PC-9 (cell line): ENCODE measurements around the gene C11orf98. TPM values are rescaled to one million over a fixed set of nuclear protein-coding genes. Genes with fewer than 3 reads are reported as not detected.

Experiments
- BruUV-seq: library from RNA; stranded (reverse); fragments of 400-500 nt; replicated peaks from 2 replicates; lab custom pipeline; 2021; lab: Mats Ljungman, UMichigan
- CTCF ChIA-PET: fragments of 300-600 bp; sonication (Branson Sonifier 250); formaldehyde crosslinking; loops from one replicate; lab custom pipeline; 2022; ENCODE audit warnings: antibody characterized with exemption; lab: Charles Lee
- POLR2A ChIA-PET: fragments of 300-600 bp; sonication (Branson Sonifier 250); formaldehyde crosslinking; loops from one replicate; lab custom pipeline; 2022; ENCODE audit warnings: antibody characterized with exemption; ENCODE audit not compliant: unreplicated experiment; lab: Charles Lee
- DNase-seq, 2 experiments: peaks; one replicate each; pipeline versions ENCODE4 v3.0.0 to v3.0.0-alpha.2; 2015 to 2022; ENCODE audit warnings: mixed read lengths in 1 of 2
- H2AFZ ChIP-seq: fragments of 200-600 bp; sonication (generic); 2 replicates; pipeline ENCODE4 v1.8.1; 2017; ENCODE audit warnings: antibody characterized with exemption
- H3F3A ChIP-seq: fragments of 200-600 bp; sonication (generic); 2 replicates; pipeline ENCODE4 v1.8.1; 2017; ENCODE audit warnings: antibody characterized with exemption, mild to moderate bottlenecking, low read depth; ENCODE audit not compliant: insufficient read depth
- H3K27ac ChIP-seq: fragments of 200-600 bp; sonication (generic); 2 replicates; pipeline ENCODE4 v1.6.1; 2016; ENCODE audit warnings: mixed run types
- H3K27me3 ChIP-seq: fragments of 200-600 bp; sonication (generic); 2 replicates; pipeline ENCODE4 v1.6.1; 2016; ENCODE audit warnings: low read depth, mixed run types; ENCODE audit not compliant: insufficient read depth
- H3K36me3 ChIP-seq: fragments of 200-600 bp; sonication (generic); 2 replicates; pipeline ENCODE4 v1.6.1; 2016; ENCODE audit warnings: low read depth, mixed run types
- H3K4me1 ChIP-seq: fragments of 200-600 bp; sonication (generic); replicated peaks from 2 replicates; pipeline ENCODE4 v1.6.1; 2016; ENCODE audit warnings: mixed run types; ENCODE audit not compliant: insufficient read depth
- H3K4me2 ChIP-seq: fragments of 200-600 bp; sonication (generic); 2 replicates; pipeline ENCODE4 v1.6.1; 2017; ENCODE audit warnings: mixed run types
- H3K4me3 ChIP-seq: fragments of 200-600 bp; sonication (generic); 2 replicates; pipeline ENCODE4 v1.6.1; 2016; ENCODE audit warnings: mixed run types
- H3K79me2 ChIP-seq: fragments of 200-600 bp; sonication (generic); 2 replicates; pipeline ENCODE4 v1.6.1; 2017; ENCODE audit warnings: low read depth, mixed run types
- H3K9me2 ChIP-seq: fragments of 200-600 bp; sonication (generic); 2 replicates; pipeline ENCODE4 v1.8.1; 2017; ENCODE audit warnings: mild to moderate bottlenecking; ENCODE audit not compliant: insufficient read depth
- H3K9me3 ChIP-seq: fragments of 200-600 bp; sonication (generic); 2 replicates; pipeline ENCODE4 v1.8.1; 2016; ENCODE audit warnings: low read depth; ENCODE audit not compliant: insufficient read depth
- H4K20me1 ChIP-seq: fragments of 200-600 bp; sonication (generic); 2 replicates; pipeline ENCODE4 v1.8.1; 2017; ENCODE audit not compliant: insufficient read depth
- EZH2 ChIP-seq: fragments of 200-600 bp; sonication (generic); IDR thresholded peaks from 2 replicates; pipeline ENCODE4 v1.8.0; 2017; ENCODE audit warnings: antibody characterized with exemption, low read depth
- intact Hi-C: fragments of 100-400 bp; cut with micrococcal nuclease; formaldehyde crosslinking; loops from one replicate; pipeline ENCODE4 v1.10.0; 2022; ENCODE audit not compliant: unreplicated experiment
- total RNA-seq: library from RNA; stranded (reverse); gene quantifications from 2 replicates; pipeline ENCODE4 v1.2.3, GENCODE V29; 2021
- TF ChIP-seq, protein P1 (sequence below): fragments of 200-600 bp; sonication (generic); conservative IDR thresholded peaks from 2 replicates; pipeline ENCODE4 v1.6.1; 2017; ENCODE audit warnings: mixed run types, antibody characterized with exemption, mild to moderate bottlenecking, moderate library complexity

Gene C11orf98
- total RNA-seq, 1 experiment from 2014 or later, result 94.9 TPM

DNA sequence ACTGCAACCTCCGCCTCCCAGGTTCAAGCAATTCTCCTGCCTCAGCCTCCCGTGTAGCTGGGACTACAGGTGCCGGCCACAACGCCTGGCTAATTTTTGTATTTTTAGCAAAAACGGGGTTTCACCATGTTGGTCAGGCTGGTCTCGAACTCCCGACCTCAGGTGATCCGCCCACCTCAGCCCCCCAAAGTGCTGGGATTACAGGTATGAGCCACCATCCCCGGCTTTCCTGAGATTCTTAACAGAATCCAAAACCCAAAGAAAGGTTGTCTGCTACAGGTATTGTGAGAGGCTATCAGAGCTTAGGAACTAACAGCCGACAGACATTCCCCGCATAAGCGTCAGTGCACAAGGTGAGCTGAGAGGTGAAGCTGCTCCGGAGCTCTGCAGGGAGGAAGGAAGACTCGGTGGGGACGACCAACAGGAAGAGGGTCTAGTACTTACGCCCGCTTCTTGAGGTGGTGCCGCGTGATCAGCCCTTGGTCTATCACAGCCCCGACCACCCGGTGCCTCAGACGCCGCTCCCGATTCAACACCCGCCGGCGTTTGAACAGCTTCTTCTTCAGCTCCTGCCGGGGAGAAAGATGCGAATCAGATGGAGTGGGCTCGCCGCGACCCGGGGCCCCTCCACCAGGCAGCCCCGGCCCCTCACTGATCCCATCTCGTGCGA lies 470 bp downstream of the C11orf98 start:
- peak overlapping the region; percentile 88 for H3K4me3 ChIP-seq
- peak overlapping the region; percentile 93 for H2AFZ ChIP-seq
- BruUV-seq, result no TSS peak
- intact Hi-C loops, result loop anchor here (5.0 kb wide), 3 partner anchors 42 to 122 kb away; partner anchors contain the start of genes B3GAT3 and TUT1
- peak in 1 of 2 experiments; percentile 68 for DNase-seq
- TF ChIP-seq EZH2, result no peak
- TF ChIP-seq, protein P1, sequence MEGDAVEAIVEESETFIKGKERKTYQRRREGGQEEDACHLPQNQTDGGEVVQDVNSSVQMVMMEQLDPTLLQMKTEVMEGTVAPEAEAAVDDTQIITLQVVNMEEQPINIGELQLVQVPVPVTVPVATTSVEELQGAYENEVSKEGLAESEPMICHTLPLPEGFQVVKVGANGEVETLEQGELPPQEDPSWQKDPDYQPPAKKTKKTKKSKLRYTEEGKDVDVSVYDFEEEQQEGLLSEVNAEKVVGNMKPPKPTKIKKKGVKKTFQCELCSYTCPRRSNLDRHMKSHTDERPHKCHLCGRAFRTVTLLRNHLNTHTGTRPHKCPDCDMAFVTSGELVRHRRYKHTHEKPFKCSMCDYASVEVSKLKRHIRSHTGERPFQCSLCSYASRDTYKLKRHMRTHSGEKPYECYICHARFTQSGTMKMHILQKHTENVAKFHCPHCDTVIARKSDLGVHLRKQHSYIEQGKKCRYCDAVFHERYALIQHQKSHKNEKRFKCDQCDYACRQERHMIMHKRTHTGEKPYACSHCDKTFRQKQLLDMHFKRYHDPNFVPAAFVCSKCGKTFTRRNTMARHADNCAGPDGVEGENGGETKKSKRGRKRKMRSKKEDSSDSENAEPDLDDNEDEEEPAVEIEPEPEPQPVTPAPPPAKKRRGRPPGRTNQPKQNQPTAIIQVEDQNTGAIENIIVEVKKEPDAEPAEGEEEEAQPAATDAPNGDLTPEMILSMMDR, result no peak
- ChIA-PET CTCF (interaction anchor here (0.5 to 1.1 kb wide), 7 partner anchors 11 to 281 kb away, joined by 3 to 7 read pairs (median 4); partner anchors contain the start of gene TUT1), POLR2A (interaction anchor here (0.5 to 2.0 kb wide), 31 partner anchors 9 to 639 kb away, joined by 3 to 55 read pairs (median 8); partner anchors contain the start of genes B3GAT3, EEF1G, HNRNPUL2 and INTS5)
- no peaks in the 10 kb centered on the region for H3K9me3 ChIP-seq
- peaks cover 55% of the 10 kb centered on the region for H3K79me2 ChIP-seq
- H3K27me3 ChIP-seq, result no peaks in the 10 kb centered on the region
- H3K9me2 ChIP-seq, result no peaks in the 10 kb centered on the region
- peaks cover 27% of the 10 kb centered on the region for H3K4me1 ChIP-seq
- H3K36me3 ChIP-seq, result peaks cover 24% of the 10 kb centered on the region
- peaks cover 78% of the 10 kb centered on the region for H3F3A ChIP-seq
- no peaks in the 10 kb centered on the region; the same call in none of the 2 replicates for H4K20me1 ChIP-seq
- H3K27ac ChIP-seq, result peak overlapping the region; percentile 72
- H3K4me2 ChIP-seq, result peak overlapping the region; percentile 58

DNA sequence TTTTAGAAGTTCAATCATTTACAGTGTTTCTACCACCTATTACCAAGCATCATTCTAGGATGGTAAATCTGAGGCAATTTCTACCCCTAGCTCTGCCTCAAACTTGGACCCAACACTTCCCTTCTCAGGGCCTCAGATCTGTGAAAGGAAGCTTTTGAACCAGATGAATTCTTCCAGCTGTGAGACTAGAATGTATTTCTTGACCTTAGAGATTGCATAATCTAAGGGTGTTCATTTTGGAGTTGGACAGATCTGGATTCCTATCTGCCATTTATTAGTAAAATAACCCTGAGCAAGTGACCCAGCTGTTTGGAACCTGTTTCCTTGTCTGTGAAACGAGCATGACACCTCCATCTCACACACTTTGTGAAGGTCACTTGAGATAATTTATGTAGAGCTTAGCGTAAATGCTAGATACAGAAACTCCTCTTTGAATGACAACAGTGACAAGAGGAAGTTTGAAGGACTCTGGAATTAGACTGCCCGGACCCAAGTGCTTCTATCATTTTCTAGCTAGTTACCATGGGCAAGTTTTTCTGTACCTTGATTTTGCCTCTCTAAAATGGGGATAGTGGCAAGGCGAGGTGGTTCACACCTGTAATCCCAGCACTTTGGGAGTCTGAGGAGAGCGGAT lies 8.1 kb downstream of the C11orf98 start:
- Histone ChIP-seq H4K20me1 (no peaks in the 10 kb centered on the region), H3K9me2 (no peaks in the 10 kb centered on the region), H3K79me2 (peaks cover 12% of the 10 kb centered on the region), H3K27ac (no peak overlapping the region), H3F3A (peaks cover 58% of the 10 kb centered on the region), H3K4me1 (peaks cover 8% of the 10 kb centered on the region), H3K4me2 (no peak overlapping the region), H3K9me3 (no peaks in the 10 kb centered on the region), H3K36me3 (no peaks in the 10 kb centered on the region), H3K27me3 (no peaks in the 10 kb centered on the region), H3K4me3 (no peak overlapping the region), H2AFZ (no peak overlapping the region)
- ChIA-PET POLR2A (no interaction called here), CTCF (interaction anchor here (0.6 kb wide), 1 partner anchor 72 kb away, joined by 8 read pairs; no protein-coding TSS in a partner anchor)
- DNase-seq, result no peak
- intact Hi-C loops, result no loop called here
- TF ChIP-seq, protein P1, result no peak
- TF ChIP-seq EZH2, result no peak
- BruUV-seq, result no TSS peak

- peaks cover 15% of the 10 kb centered on the region for H3K4me1 ChIP-seq
- peaks cover 30% of the 10 kb centered on the region for H3K79me2 ChIP-seq
- H3F3A ChIP-seq, result peaks cover 42% of the 10 kb centered on the region
- BruUV-seq, result no TSS peak
- H3K4me2 ChIP-seq, result peak overlapping the region; percentile 99; the same call in 1 of the 2 replicates
- H3K36me3 ChIP-seq, result 0 out of 2 replicates have a peak, but pooled peaks cover 4% of the 10 kb centered on the region
- H3K9me2 ChIP-seq, result no peaks in the 10 kb centered on the region
- H4K20me1 ChIP-seq, result no peaks in the 10 kb centered on the region
- no peak for DNase-seq
- H3K4me3 ChIP-seq, result peak overlapping the region; percentile 27; the same call in 1 of the 2 replicates
- H3K9me3 ChIP-seq, result no peaks in the 10 kb centered on the region
- ChIA-PET CTCF (no interaction called here), POLR2A (interaction anchor here (0.6 to 1.7 kb wide), 2 partner anchors 11 to 157 kb away, joined by 3 to 26 read pairs; partner anchors contain the start of genes C11orf98 and CSKMT)
- intact Hi-C loops, result no loop called here
- no peak overlapping the region for H3K27ac ChIP-seq
- TF ChIP-seq, protein P1, result no peak
- TF ChIP-seq EZH2, result no peak
- no peaks in the 10 kb centered on the region for H3K27me3 ChIP-seq
- peak overlapping the region; percentile 93; the same call in 1 of the 2 replicates for H2AFZ ChIP-seq
These were observed 10.7 kb downstream of the C11orf98 start for GRCh38 chr11:62654297-62654696.
